Activated CD4-positive, alpha-beta T cell treated with anti-CD3 and anti-CD28 coated beads for 48 hours (primary cell): ENCODE data around the gene TLE5.

ENCODE experiments used
- DNase-seq: peaks from one replicate; pipeline ENCODE4 v3.0.0-alpha.2; 2020

Gene TLE5

GRCh38 chr19:3062165-3063105 is at the start of gene TLE5:
Gene TLE5, minus strand, starts transcription at chr19:3062495. Its CDS starts 295 bp downstream, at chr19:3062200.
- DNase-seq, result peak; percentile 71

- no peak for DNase-seq
Observed at GRCh38 chr19:3111586-3112247, 49.4 kb upstream of the TLE5 start.

GRCh38 chr19:3110126-3110825 is 48.0 kb upstream of the TLE5 start:
- no peak for DNase-seq

GRCh38 chr19:3109491-3109890 is 47.2 kb upstream of the TLE5 start:
- DNase-seq, result no peak

GRCh38 chr19:3108775-3109174 is 46.5 kb upstream of the TLE5 start:
- DNase-seq, result peak; percentile 82

GRCh38 chr19:3107658-3108057 is 45.4 kb upstream of the TLE5 start:
- no peak for DNase-seq

GRCh38 chr19:3106509-3107141 is 44.3 kb upstream of the TLE5 start:
- no peak for DNase-seq

- DNase-seq, result no peak
Observed at GRCh38 chr19:3105641-3106508, 43.6 kb upstream of the TLE5 start.

GRCh38 chr19:3104708-3104983 is 42.4 kb upstream of the TLE5 start:
- DNase-seq, result no peak

- no peak for DNase-seq
Observed at GRCh38 chr19:3102239-3103140, 40.2 kb upstream of the TLE5 start.

- DNase-seq, result no peak
Observed at GRCh38 chr19:3100747-3101730, 38.7 kb upstream of the TLE5 start.

GRCh38 chr19:3100331-3100730 is 38.0 kb upstream of the TLE5 start:
- no peak for DNase-seq

- no peak for DNase-seq
Observed at GRCh38 chr19:3099347-3100145, 37.3 kb upstream of the TLE5 start.

GRCh38 chr19:3098515-3099346 is 36.4 kb upstream of the TLE5 start:
- no peak for DNase-seq

GRCh38 chr19:3098141-3098514 is 35.8 kb upstream of the TLE5 start:
- no peak for DNase-seq

- no peak for DNase-seq
Observed at GRCh38 chr19:3097442-3097871, 35.2 kb upstream of the TLE5 start.

GRCh38 chr19:3096902-3097326 is 34.6 kb upstream of the TLE5 start:
- DNase-seq, result no peak
